Loucy (cell line): ENCODE results near the gene ZBTB24.

Source experiments
- EZH2phosphoT487 ChIP-seq: fragments of 200-600 bp; IDR thresholded peaks from 2 replicates; pipeline ENCODE4 v1.6.1; 2018; ENCODE audit warnings: antibody characterized with exemption, mild to moderate bottlenecking, moderate library complexity, borderline replicate concordance
- TF ChIP-seq, protein P1 (sequence below): fragments of 200-600 bp; sonication (generic); conservative IDR thresholded peaks from 2 replicates; pipeline ENCODE4 v1.5.1; 2014; ENCODE audit warnings: mild to moderate bottlenecking, antibody characterized with exemption, low read length

DNA sequence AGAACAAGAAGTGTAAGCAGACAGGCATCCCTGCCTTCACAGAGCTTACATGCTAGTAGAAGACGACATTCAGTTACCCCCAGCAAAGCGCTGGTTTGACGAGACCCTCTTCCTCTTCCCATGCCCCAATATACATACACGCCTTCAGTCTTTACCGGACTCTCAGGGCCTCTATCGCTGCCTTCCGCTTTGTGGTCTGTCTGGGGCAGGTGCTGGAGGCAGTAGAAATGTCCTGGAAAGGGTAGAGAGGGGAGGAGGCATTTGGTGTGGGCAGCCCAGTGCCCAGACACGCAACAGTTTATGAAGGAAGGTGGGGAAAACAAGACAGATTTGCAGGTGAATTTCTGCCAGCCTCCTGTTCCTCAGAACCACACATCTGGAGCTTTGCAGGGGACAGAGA lies 36.5 kb downstream of the ZBTB24 start:
- TF ChIP-seq, protein P1, sequence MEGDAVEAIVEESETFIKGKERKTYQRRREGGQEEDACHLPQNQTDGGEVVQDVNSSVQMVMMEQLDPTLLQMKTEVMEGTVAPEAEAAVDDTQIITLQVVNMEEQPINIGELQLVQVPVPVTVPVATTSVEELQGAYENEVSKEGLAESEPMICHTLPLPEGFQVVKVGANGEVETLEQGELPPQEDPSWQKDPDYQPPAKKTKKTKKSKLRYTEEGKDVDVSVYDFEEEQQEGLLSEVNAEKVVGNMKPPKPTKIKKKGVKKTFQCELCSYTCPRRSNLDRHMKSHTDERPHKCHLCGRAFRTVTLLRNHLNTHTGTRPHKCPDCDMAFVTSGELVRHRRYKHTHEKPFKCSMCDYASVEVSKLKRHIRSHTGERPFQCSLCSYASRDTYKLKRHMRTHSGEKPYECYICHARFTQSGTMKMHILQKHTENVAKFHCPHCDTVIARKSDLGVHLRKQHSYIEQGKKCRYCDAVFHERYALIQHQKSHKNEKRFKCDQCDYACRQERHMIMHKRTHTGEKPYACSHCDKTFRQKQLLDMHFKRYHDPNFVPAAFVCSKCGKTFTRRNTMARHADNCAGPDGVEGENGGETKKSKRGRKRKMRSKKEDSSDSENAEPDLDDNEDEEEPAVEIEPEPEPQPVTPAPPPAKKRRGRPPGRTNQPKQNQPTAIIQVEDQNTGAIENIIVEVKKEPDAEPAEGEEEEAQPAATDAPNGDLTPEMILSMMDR, result no peak
- no peak for TF ChIP-seq EZH2phosphoT487
